IPS-NIHi11 (cell line): ENCODE measurements around the gene NKD2.
A peak's percentile ranks its signal among the peaks of the same experiment; 100 is the strongest.
"Not testable (repeated sequence)": the region's sequence is repeated elsewhere in the genome, so short reads cannot be mapped to it uniquely, and the experiment has no call there.

ENCODE experiments used
- DNase-seq: peaks from one replicate; pipeline ENCODE4 v3.0.0; 2012; ENCODE audit warnings: mixed read lengths, low spot score

NKD2 gene

DNA sequence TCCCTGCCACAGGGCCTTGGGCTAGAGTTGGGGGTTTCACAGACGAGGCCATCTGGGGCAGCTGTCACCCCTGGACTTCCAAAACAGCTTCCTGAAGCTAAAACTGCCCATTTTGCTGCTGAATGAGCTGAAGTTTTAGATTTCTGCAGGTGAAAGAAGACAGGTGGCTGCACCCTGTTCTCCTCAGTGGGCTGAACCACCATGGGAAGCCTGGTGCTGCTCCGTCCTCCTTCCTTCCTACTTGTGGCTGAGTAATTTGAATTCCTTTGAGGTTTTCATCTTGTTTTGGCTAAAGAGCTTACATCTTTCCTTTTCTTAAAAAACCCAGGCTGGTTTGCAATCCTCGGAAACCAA lies 5.3 kb downstream of the NKD2 start:
- DNase-seq: no peak

DNA sequence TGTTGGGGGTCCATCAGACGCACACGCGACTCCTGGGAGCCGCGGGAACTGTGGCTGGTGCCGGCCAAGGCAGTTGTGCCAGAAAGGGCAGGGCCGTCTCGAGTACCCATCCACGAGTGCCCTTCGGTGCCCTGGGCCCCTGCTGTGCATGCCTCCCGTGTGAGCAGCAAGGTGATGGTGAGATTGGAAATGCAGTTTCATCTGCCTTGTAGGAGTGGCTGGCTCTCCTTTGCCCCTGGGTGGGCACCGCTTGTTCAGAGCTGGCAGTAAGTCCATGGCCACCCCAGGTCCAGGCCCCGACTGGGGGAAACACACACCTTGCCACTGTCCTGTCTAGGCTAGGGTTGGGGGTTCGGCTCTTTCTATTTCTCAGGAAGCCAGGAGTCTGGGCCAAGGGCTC lies 5.7 kb downstream of the NKD2 start:
- no peak for DNase-seq

DNA sequence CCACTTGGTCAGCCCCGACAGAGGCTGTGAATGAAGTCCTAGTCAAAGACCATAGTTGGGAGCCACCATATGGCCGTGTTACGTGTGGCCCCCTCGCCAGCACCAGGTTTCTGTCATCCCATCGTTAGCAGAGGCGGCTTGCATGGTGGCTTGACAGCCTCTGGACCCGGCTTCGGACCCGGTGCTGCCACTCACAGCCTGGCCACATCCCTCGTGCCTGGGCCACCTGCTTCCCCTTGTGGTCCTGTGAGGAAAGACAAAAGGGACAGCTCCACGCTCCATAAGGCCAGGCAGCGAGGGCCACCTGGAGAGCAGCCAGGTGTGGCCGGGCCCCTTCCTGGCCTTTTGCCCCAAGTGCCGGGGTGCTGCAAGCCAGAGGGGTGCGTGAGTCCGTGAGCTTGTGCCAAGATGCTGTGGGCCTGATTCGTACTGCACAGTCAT lies 6.2 kb downstream of the NKD2 start:
- no peak for DNase-seq

DNA sequence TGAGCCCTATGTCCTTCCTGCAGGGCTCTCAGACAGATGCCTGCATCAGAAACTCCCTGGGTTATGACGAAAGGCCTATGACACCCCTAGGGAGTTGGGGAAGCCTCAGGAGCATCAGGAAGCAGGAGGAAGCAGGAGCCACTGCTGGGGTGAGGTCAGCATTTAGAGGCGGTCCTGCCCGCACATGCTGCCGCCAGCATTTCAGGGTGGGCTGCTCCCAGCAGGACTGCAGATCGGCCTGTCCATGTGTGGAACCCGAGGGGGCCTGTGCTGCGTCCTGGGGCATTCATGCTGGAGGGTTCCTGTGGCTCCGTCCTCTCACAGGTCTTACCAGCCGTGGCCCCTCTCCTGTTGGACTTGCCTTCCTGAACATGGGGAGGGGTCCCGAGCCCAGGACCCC lies 6.9 kb downstream of the NKD2 start:
- no peak for DNase-seq

DNA sequence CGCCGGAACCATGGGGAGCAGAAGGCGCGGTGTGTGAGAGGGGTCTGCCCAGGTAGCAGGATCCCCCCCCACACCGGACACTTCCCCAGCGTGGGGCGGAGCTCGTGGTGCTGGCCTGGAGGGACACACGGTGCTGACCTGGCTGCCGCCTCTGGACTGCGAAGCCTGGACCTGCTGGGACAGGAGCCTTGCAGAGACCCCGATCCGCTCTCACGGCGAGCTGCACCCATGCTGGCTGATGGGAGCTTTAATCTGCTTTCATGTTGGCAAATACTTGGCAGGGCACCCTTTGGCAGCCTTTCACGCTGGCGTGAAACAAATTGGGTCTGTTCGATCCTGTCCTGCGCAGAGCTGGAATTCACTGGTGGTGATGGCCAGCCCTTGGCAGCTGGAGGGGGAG lies 7.4 kb downstream of the NKD2 start:
- no peak for DNase-seq

- no peak for DNase-seq
Observed at GRCh38 chr5:1016476-1016875, 7.9 kb downstream of the NKD2 start.

GRCh38 chr5:1017056-1017455 lies 8.5 kb downstream of the NKD2 start:
- no peak for DNase-seq

- DNase-seq: no peak
Observed at GRCh38 chr5:1017691-1018455, 9.3 kb downstream of the NKD2 start.

DNA sequence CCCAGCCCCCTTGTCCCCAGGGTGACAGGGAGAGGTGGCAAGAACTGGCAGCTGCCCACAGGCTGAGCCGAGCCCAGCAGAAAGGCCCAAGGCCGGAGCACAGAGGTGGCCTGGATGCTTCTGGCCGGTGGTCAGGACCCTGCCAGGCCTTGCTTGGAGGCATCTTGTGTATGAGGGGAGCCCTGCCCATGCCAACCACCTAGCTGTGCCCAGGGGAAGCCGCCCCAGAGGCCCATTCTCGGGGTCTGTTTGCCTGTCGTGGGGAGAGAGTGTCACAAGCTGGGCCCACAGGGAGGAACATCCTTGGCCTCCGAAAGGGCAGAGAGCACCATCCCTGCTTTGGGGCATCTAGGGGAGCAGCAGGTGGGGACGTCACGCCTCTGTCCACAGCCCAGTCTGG lies 10.0 kb downstream of the NKD2 start:
- no peak for DNase-seq

GRCh38 chr5:1019001-1019905 lies 10.7 kb downstream of the NKD2 start:
- DNase-seq: no peak

DNA sequence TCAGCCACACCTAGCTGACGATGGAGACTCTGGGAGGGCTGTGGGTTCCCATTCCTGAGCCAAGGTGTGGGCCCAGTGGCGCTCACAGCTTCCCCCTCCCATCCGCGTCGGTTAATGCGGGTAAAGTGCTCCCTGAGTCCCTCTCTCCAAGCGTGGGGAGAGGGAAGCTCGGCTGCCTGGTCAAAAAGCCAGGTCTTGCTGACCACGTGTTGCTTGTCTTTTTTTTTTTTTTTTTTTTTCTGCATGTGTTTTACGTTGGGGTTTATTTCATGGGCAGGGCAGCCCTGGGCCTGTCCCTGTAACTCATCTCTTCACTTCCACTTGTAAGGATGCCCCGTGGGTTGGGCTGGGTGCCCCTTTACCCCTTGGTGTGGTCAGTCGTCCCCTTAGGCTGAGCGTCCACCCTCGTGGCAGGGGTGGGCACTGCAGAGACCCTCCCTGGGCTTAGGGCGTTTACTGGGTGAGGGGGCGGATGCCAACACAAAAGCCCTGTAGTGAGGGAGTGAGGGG lies 11.9 kb downstream of the NKD2 start:
- no peak for DNase-seq

- DNase-seq: peak; percentile 78
Observed at GRCh38 chr5:1021136-1021968, 12.8 kb downstream of the NKD2 start.

GRCh38 chr5:1021969-1022336 lies 13.4 kb downstream of the NKD2 start:
- DNase-seq: not testable (repeated sequence)

DNA sequence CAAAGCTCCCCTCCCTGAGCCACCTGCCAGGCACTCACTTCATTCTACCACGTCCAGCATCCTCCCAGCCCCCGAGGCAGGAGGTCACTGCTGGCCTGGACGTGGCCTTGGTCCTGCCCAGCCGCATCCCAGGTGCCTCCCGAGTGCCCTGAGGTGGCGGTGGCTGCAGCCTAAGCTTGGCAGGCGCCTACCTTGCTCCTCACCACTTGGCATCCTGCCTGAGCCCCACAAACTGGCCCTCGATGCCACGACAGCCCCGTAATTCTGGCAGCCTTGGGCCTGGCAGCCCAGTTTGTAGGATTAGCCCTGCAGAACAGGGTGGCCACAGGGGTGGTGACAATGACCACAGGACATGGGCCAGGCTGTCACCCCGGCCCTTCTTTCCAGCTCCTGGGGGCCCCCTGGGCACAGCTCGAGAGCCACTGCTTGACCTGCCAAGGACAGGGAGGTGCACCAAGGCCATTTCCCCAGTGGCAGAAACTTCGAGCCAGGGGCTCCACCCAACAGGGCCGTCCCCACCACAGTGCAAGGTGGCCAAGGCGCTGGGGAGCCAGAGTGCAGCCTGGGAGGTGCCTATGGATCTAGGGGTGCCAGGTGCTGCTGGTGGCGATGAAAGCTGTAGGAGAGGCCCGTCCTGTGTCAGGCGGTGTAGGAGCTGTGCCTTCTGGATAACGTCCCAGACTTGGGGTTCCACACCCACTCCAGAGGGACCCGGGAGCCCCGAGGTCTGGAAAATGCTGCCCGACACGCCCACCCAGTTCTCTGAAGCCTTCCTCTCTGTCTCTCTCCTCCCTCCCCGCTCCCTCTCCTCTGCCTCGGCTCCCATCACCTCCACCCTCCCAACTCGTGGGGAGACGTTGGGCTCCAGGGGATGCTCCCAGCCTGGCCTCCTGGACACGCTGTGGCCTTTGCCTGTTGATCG lies 18.4 kb downstream of the NKD2 start:
- DNase-seq: no peak

DNA sequence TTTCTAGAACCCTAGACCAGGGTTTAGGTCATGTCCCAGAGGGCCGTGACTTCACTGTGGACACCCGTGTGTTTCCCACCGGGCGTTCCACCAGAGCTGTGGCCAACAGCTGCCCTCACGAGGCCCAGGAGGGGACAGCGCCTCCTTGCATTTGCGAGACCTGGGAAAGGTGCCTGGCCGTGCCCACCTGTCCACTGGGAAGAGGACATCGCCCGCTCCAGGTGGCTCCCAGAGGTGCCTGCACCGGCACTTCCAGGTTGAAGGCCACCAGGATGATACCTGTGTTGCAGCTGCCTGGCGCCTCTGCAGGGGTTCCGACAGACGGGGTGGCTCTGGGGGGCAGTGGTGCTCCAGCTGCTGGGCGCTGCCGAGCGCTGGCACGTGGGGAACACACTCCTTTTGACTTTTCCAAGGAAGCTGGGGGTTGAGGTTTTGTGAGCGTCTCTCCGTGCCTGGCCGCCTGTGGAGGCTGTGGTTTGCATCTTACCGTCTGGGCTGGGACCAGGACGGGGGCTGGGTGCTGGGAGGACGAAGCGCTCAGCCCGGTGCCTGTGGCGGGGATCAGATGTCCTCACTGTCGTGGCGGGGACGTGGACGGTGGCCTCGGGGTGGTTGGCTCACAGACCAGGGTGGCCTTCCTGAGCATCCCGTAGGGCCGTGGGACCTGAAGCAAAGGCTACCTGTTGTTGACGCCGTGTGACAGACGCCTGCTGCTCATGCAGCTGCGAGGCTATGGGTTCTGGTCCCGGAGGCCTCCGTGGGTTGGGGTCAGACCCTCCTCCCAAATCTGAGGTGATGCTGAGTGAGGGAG lies 19.2 kb downstream of the NKD2 start:
- no peak for DNase-seq

- no peak for DNase-seq
Observed at GRCh38 chr5:1028481-1029281, 20.1 kb downstream of the NKD2 start.

DNA sequence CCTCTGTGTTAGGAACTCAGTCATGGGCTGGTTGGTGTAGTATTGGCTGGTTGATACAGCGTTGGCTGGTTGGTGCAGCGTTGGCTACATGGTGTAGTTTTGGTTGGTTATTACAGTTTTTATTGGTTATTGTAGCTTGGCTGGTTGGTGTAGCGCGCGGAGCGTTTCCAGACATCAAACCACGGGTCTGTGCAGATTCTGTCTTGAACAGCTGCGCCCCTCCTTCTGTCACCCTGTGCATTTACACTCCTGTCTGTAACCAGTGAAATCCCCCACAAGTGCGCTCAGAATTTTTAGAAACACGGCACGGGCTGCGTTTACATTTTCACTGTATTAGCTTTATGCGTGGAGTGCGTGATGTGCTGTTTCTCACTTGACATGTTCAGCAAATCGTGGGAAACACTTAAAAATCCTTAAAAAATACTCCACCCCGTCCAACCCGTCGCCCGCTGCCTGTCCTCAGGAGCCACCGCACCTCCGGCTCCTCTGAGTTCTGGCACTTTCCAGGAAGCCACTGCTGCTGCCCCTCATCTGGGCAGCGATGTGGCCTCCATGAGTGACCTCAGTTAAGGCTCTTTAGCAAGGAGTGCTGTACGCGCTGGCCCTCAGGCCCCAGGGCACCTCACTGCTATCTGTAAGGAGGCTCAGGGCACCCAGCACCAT lies 20.8 kb downstream of the NKD2 start:
- no peak for DNase-seq

DNA sequence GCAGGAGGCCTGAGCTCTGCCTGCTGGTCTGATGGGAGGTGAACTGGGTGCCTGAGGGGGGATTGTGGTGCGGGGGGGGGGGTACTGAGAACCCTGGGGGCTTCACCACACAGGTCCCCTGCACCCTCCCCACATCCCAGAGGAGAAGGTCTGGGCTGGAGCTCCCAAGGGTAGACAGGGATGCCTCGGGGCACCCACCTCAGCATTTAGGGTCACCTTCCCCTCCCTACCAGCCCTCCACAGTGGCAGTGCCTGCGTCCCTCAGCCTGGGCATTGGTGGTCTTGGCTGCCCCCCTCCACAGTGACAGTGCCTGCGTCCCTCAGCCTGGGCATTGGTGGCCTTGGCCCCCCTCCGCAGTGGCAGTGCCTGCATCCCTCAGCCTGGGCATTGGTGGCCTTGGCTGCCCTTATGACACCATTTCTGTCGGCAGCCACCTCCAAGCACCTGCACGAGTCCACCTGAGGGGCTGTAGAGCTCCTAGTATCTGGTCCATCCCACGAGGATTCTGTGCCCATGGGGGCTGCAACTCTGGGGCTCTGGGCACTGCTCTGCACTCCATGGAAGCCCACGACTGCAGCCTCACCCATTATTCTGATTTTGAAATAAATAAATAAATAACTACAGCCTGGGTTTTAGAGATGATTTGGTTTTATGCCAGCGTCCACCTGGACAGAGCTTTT lies 21.5 kb downstream of the NKD2 start:
- DNase-seq: no peak
